ENCODE results near the gene PPP1R18. TPM values are rescaled to one million over a fixed set of nuclear protein-coding genes. Genes with fewer than 3 reads are reported as not detected.
A peak's percentile ranks its signal among the peaks of the same experiment; 100 is the strongest.

The PPP1R18 gene
- total and polyA plus RNA-seq, 11 donors = 11.9 to 77.2 (median 19.4) TPM

GRCh38 chr6:30717129-30717844 is 30.8 kb upstream of the PPP1R18 start, which contains the start of gene MDC1:
MDC1 (minus strand) TSS chr6:30717281; CDS start chr6:30715175, 2,106 bp downstream.
- no peaks in the 10 kb centered on the region for H3K9me3 ChIP-seq
- ATAC-seq (peak; percentile 83 to 91 (median 87)), DNase-seq (peak; percentile 100)
- peak within 1 kb of the TSS; percentile 80 to 97 (median 91) for H3K27ac ChIP-seq
- peaks cover 0 to 34% (median 27%) of the 10 kb centered on the region in 9 donors for H3K36me3 ChIP-seq
- peak within 1 kb of the TSS; percentile 45 to 93 (median 73) for H3K4me3 ChIP-seq
- H3K4me1 ChIP-seq = peaks cover 0 to 40% (median 30%) of the 10 kb centered on the region in 12 donors
- intact Hi-C loops (cut with DNase I) = loop anchor here in 3 of 10 donors (1.0 to 2.0 kb wide), 2 partner anchors 26 to 102 kb away; no protein-coding TSS in a partner anchor
- TF ChIP-seq POLR2A (IDR thresholded peaks at IDR 0.05) (peak; percentile 25 to 87), CTCF (IDR thresholded peaks at IDR 0.05) (peak in 10 of 12 donors; percentile 4 to 50 (median 36))
- H3K27me3 ChIP-seq = no peaks in the 10 kb centered on the region
- WGBS, 4 donors = 0% methylated on average over 36 to 48 of the region's 48 CpGs

GRCh38 chr6:30716879-30717128 is 30.4 kb upstream of the PPP1R18 start:
- H3K4me3 ChIP-seq = peak overlapping the region; percentile 45 to 93 (median 73)
- WGBS, 4 donors = 2 to 5% (median 4%) methylated on average over 7 to 8 of the region's 8 CpGs
- no peak for DNase-seq
- H3K27me3 ChIP-seq = no peaks in the 10 kb centered on the region
- TF ChIP-seq POLR2A (IDR thresholded peaks at IDR 0.05) (no peak), CTCF (IDR thresholded peaks at IDR 0.05) (no peak)
- no peaks in the 10 kb centered on the region for H3K9me3 ChIP-seq
- peaks cover 0 to 36% (median 25%) of the 10 kb centered on the region in 12 donors for H3K4me1 ChIP-seq
- H3K27ac ChIP-seq = peak overlapping the region; percentile 62 to 97 (median 90)
- H3K36me3 ChIP-seq = peaks cover 0 to 36% (median 30%) of the 10 kb centered on the region in 9 donors
- ATAC-seq = no peak
- intact Hi-C loops (cut with DNase I) = loop anchor here in 3 of 10 donors (1.0 to 2.0 kb wide), 2 partner anchors 26 to 102 kb away; no protein-coding TSS in a partner anchor

GRCh38 chr6:30714263-30714662 is 27.8 kb upstream of the PPP1R18 start:
- Histone ChIP-seq H3K9me3 (no peaks in the 10 kb centered on the region), H3K36me3 (peaks cover 0 to 61% (median 52%) of the 10 kb centered on the region in 9 donors), H3K4me1 (peaks cover 0 to 28% (median 19%) of the 10 kb centered on the region in 12 donors), H3K27ac (no peak overlapping the region), H3K4me3 (no peak overlapping the region), H3K27me3 (no peaks in the 10 kb centered on the region)
- DNase-seq = no peak
- intact Hi-C loops (cut with DNase I) = loop anchor here in 1 of 10 donors (2.0 kb wide), 1 partner anchor 23 kb away; the partner anchor contains the start of gene NRM
- no peak for ATAC-seq
- TF ChIP-seq POLR2A (IDR thresholded peaks at IDR 0.05) (no peak), CTCF (IDR thresholded peaks at IDR 0.05) (no peak)
- WGBS, 4 donors = 93 to 100% (median 98%) methylated on average over 1 of the region's 1 CpG

GRCh38 chr6:30712441-30712945 is 26.0 kb upstream of the PPP1R18 start:
- Histone ChIP-seq H3K27me3 (no peaks in the 10 kb centered on the region), H3K36me3 (peaks cover 0 to 79% (median 67%) of the 10 kb centered on the region in 9 donors), H3K4me1 (peaks cover 0 to 12% (median 6%) of the 10 kb centered on the region in 12 donors), H3K9me3 (no peaks in the 10 kb centered on the region), H3K27ac (no peak overlapping the region), H3K4me3 (no peak overlapping the region)
- no peak for DNase-seq
- no peak for TF ChIP-seq POLR2A (IDR thresholded peaks at IDR 0.05)
- no peak for TF ChIP-seq CTCF (IDR thresholded peaks at IDR 0.05)
- intact Hi-C loops (cut with DNase I) = no loop called here
- no peak for ATAC-seq
- 65 to 73% (median 68%) methylated on average over 7 of the region's 7 CpGs for WGBS, 4 donors
